T47D (cell line): ENCODE measurements around the gene CACTIN.
"Not testable (repeated sequence)": the region's sequence is repeated elsewhere in the genome, so short reads cannot be mapped to it uniquely, and the experiment has no call there.

Experiments used
- DNase-seq, 2 experiments: peaks; one replicate each; pipeline versions ENCODE4 v3.0.0 to v3.0.0-alpha.2; 2011 to 2012; ENCODE audit warnings: low read depth in 1 of 2, low spot score in 1 of 2
- JUND ChIP-seq: IDR thresholded peaks from 2 replicates; pipeline ENCODE4 v1.6.1; 2012; ENCODE audit warnings: low read depth
- in situ Hi-C: cut with HindIII; loops from 2 replicates; pipeline ENCODE4 v1.10.0; 2016; ENCODE audit warnings: low sequenced_read_pairs, low pct_unique_long_range_greater_than_20kb

Gene CACTIN

DNA sequence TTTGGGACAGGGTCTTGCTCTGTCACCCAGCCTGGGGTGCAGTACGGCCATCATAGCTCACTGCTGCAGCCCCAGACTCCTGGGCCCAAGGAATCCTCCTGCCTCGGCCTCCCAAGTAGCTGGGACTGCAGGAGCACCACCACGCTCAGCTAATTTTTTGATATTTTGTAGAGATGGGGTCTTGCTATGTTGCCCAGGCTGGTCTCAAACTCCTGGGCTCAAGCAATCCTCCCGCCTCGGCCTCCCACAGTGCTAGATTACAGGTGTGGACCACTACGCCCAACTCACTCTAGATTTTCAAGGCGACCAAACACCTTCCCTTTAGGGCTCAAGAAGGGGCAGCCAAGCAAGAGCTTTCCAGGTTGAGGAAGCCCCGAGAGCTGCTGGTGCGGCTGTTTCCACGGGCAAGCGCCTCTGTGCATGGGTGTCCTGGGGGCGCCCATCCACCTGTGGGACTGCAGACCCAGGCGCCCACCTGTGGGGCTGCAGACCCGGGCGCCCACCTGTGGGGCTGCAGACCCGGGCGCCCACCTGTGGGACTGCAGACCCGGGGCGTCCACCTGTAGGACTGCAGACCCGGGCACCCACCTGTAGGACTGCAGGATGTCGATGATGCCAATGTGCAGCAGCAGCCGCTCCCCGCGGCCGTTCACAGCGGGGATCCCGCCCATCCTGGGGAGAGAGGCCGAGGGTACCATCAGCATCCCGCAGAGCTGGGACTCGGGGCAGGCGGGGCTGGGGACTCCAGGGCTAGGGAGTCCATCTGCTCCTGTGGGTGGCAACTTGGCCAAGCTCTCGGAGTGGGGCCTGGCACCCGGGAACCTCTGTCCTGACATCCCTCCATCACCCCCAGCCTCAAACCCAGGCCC, 21.7 kb upstream of the CACTIN start:
- in situ Hi-C loops: no loop called here
- no peak for TF ChIP-seq JUND
- DNase-seq: no peak

DNA sequence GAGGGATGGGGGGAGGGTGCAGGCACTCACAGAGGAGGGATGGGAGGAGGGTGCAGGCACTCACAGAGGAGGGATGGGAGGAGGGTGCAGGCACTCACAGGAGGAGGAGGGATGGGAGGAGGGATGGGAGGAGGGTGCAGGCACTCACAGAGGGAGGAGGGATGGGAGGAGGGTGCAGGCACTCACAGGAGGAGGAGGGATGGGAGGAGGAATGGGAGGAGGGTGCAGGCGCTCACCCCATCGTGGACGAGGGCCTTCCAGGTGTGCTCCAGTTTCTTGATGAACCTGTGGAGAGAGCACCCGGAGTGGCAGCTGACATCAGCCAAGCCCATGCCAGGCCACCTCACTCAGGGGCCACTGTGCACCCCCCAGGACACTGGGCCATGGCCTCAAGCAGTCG, 20.5 kb upstream of the CACTIN start:
- in situ Hi-C loops, DNase-seq: not testable (repeated sequence)

DNA sequence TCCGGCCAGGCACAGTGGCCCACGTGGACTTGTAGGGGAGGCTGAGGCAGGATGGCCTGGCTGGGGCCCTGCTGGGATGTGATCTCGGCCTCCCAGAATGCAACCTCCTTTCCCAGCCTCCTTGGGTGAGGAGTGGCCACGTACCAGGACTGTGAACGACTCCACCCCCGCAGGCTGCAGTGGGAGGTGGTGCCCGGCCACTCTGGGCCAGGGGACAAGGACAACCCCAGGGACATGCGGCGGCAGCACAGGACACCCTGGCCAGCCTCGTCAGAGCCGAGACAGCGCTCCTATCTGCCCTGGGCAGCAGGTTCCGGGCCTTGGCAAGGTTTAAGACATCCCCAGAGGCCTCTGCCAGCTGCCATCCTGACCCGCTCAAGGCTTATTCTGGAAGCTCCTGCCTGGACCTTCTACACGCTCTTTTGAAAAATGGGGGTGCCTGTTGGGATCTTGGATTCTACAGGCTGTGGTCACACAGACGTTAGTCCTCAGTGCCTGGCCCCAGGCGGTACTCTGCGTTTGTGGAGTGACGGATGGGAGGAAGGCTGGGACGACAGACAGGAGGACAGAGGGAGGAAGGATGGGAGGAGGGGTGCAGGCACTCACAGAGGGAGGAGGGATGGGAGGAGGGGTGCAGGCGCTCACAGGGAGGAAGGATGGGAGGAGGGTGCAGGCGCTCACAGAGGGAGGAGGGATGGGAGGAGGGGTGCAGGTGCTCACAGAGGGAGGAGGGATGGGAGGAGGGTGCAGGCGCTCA, 19.9 kb upstream of the CACTIN start:
- in situ Hi-C loops: no loop called here
- TF ChIP-seq JUND: no peak
- DNase-seq: no peak

DNA sequence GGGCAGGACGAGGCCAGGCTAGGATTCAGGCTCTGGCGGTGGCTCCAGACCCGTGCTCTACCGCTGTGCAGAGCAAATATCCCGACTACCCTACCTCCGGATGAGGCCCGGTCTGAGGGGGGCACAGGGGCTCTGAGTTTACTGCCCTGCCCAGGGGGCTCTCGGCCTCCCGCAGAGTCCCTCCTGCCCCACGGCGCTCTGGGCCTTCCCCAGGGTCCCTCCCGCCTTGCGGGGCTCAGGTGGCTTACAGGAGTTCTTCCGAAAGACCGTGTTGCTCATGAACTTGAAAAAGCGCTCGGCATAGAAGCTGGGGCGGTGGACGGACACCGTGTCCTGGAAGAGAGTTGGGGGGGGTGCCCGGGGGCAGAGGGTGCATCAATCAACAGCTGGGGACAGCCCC, 19.1 kb upstream of the CACTIN start:
- no peak for DNase-seq
- TF ChIP-seq JUND: no peak
- in situ Hi-C loops: no loop called here

- no peak for DNase-seq
- in situ Hi-C loops: no loop called here
- TF ChIP-seq JUND: no peak
Observed at GRCh38 chr19:3645067-3645396, 18.4 kb upstream of the CACTIN start.

DNA sequence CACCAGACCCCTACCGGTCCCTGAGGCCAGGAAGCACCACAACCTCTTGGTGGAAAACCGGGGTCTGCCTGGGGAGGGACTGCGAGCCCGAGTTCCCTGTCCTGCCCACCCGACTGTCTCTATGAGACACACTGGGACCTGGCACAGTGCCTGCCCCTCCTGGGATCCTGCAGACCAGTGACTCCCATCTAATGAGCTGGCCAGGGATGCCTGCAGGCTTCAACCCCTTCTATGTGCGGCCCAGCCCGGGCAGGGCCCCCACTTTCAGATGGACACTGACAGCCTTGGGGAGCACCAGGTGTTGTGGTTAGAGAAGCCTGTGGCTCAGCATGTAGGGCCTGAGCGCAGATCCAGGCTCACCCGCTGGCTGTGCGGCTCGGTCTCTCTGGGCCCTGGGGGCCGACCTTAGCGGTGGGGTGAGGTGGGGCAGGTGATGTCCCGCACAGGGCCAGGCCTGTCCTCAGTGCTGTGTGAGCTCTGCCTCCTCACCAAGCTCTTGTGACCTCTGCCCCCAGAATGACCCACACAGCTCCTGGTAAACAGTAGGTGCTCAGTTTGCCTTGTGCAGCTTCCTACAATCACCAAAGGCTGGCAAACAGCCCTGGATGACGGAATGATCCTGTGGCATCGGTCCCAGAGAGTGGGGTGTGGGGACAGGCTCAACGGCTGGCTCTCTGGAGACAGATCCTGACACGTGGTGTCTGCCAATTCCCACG, 17.9 kb upstream of the CACTIN start:
- in situ Hi-C loops: no loop called here
- TF ChIP-seq JUND: no peak

GRCh38 chr19:3643674-3644313, 17.2 kb upstream of the CACTIN start:
- TF ChIP-seq JUND: no peak
- DNase-seq: no peak
- in situ Hi-C loops: no loop called here

More for the DNA sequence above, 17.9 kb upstream of the CACTIN start:
- DNase-seq: peak in 1 of 2 experiments; percentile 35

DNA sequence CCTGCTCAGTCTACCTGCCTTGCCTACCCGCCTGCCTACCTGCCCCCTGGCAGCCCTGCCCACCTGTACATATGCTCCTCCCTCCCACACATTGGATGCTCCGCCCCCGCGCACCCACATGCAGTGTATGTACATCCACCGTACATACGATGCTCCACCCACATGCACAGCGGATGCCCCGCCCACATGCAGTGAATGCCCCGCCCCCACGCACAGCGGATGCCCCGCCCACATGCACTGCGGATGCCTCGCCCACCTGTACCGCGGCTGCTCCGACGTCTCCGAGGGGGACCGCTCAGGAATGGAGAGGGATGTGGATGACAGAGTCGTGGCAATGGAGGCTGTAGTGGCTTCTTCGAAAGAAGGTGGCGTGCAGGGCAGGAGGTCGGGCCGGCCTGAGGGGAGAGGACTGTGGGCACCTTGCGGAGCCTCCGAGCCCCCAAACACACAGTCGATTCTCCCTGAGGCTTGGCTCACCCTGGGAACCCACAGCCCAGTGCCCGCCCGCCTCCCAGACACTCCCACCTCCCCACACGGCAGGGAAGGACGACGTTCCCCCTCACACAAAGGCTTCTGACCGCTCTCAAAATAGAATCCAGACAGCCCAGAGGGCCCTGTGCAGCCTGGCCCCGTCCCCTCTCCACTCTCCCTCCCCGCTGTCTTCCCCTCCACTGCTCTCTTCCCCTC, 16.5 kb upstream of the CACTIN start:
- in situ Hi-C loops: no loop called here
- no peak for TF ChIP-seq JUND
- DNase-seq: peak in 1 of 2 experiments; percentile 82

DNA sequence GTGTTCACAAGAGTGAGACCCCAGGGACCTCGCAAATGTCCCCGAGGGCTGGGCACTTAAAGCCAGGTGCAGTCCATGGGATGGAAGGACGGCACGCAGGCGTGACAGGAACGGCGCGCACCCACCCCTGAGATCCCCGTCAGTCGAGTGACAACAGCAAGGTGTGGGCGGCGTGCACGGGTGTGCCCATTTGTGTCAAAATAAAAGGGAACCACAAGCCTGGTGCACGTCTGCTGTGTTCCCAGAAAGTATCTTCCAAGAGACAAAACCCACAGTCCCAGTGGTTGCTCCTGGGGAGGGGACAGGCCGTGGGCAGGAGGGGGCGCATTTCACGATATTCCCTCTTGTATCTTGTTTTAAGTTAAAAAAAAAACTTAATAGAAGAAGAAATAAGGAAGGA, 15.7 kb upstream of the CACTIN start:
- in situ Hi-C loops: no loop called here
- TF ChIP-seq JUND: no peak
- DNase-seq: no peak

GRCh38 chr19:3641515-3642269, 15.1 kb upstream of the CACTIN start:
- TF ChIP-seq JUND: no peak
- no peak for DNase-seq
- in situ Hi-C loops: no loop called here

DNA sequence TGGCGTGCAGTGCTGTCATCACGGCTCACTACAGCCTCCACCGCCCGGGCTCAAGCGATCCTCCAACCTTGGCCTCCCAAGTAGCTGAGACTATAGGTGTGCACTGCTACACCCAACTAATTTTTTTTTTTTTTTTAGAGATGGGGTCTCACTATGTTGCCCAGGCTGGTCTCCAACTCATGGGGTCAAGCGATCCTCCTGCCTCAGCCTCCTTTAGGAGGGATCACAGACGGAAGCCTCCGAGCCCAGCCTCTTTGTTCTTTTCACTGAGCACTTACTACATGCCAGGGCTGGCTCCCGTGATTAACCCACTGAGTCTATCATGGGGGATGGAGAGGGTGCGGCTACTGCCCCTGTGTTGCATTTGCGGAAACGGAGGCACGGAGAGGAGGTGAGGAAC, 12.9 kb upstream of the CACTIN start:
- TF ChIP-seq JUND: no peak
- in situ Hi-C loops: no loop called here
- DNase-seq: no peak
